COLO829 (cell line): ENCODE data around the gene TGM5.
"Not testable (repeated sequence)": the region's sequence is repeated elsewhere in the genome, so short reads cannot be mapped to it uniquely, and the experiment has no call there.

Source experiments
- DNase-seq: peaks from one replicate; pipeline ENCODE4 v3.0.0; 2012; ENCODE audit warnings: low spot score

TGM5 gene

DNA sequence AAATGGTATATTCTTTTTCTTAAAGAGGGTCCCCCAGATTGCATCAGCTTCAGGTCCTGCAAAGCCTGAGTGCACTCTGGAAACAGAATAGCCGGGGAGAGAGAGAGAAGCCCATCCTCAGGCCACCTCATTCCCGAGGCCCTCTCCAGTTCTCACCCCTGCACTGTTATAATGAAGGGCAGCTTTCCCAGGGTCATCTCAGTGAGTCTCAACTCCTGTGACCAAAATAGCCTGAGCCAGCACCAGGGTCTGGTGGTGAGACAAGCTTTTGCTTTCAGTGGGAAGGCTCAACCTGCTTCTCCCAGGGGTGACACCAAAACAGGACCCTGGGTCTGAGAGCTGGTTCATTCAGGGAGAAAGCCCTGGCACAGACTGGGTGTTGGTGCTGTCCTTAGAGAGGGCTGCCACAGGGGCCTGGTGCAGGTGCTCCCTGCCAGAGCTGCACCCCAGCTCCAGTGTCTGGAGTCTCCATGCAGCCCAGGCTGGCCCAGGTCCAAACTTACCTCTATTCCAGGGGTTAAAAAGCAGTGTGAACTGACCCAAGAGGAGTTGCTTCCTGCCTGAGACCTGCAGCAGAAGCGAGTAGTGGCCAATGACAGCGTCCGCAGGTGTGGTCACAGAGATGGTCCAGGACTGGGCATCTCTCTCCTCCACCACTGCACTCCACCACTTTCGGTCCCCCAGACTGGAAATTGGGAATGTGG lies 52.0 kb downstream of the TGM5 start:
- DNase-seq = no peak

DNA sequence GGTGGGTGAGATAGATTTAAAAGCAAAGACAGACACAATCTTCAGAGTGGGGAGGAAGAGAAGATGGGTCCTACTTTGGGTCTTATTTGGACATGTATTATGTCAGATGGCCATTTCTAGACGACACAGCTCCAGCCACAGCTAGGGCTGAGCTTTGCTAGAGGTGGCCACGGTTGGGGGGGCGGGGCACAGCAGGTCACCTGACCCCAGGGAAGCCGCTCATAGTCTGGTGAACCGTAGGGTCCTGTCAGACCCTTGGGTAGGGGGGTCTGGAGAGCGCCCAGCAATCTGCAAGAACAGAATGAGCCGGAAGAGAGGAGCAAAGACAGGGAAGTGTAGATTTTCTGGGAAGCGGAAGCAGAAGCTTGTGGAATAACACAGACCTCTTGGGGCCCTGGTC lies 52.6 kb downstream of the TGM5 start:
- DNase-seq = no peak

DNA sequence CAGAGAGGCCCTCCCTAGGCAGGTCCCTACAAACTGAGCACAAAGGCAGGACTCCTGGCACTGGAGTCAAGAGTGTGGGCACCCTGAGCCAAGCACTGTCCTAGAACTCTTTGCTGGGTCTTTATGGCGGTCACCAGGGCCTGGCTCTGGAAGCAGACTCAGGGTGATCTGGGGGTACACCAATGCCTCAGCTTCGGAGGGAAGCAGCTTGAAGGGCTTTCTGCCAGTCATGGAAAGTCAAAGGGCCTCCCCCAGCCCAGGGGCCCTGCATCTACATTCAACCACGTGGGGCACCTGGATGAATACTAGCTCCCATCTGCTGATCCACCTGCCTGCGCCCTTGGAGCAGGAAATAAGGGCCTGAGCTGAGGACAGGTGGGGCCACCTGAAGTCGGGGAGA lies 53.3 kb downstream of the TGM5 start:
- no peak for DNase-seq

DNA sequence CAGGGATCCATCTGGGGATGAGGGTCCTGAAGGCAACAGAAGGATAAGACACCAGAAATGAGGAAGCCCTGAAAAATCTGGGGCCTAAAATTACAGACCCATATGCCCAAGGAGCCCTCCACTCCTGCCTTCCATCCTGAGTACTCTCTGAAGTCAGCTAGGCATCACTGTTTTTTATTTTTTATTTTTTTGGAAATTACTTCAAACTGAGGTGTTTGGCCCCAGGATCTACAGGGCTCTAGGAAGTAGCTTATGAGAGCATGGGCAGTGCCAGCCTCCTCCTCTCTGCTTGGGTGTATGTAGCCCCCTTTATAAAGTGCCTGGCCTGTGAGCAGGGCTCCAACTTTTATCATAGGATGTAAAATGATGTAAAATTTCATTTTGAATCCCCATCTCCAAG lies 53.8 kb downstream of the TGM5 start:
- no peak for DNase-seq

DNA sequence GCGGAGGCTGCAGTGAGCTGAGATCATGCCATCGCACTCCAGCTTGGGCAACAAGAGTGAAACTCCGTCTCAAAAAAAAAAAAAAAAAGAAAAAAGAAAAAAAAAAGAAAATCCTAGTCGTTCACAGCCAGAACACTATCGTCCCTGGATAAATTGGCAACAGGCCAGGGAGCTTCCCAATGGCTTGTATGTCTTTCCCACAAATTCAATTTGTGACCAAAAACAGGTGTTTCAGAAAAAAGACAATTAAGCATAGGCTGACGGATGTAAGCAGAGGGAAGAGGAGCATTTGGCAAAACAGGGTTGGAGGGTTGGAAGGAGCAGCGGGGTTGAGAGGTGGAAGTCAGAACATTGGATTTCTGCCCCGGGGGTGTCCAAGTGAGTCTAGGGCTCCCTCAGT lies 54.4 kb downstream of the TGM5 start:
- DNase-seq = no peak

DNA sequence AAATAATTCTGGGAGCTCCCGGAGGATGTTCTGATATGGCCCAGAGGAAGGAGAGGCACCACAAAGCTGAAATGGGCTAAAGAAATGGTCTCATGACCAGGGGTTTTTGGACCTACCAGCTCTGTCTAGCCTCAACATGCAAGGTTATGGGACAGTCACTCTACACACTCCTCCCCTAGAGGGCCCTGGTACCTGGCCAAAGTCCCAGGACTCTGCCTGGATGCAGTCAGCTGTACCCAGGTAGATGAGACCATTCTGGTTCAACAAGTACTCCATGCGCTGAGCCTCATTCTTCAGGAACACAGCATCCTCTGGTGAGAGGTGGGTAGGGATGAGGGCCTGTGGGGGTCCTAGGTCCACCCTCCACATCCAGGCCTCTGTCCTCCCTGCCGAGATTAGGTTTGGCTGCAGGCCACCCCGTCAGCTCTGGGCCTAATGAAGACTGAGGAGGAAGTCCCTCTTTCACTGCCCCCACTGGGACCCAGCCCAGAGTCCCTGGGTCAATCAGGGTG lies 55.4 kb downstream of the TGM5 start:
- no peak for DNase-seq

DNA sequence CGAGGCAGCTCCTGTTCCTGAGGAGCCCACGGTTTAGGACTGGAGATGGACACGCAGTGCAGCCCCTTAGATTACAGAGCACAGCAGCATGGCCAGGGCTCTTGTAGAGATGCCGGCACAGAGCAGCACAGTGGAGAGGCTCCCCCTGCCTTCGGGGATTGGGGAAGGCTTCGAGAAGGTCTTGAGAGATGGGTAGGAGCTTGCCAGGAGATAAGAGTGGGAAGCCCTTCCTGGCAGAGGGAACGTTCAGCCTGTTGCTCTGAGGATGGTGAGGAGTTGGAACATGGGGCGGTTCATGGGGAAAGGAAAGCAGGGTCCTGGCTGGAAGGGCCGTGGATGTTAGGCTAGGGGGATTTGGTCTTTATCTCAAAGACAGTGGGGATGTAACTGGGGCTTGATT lies 55.9 kb downstream of the TGM5 start:
- DNase-seq = no peak

DNA sequence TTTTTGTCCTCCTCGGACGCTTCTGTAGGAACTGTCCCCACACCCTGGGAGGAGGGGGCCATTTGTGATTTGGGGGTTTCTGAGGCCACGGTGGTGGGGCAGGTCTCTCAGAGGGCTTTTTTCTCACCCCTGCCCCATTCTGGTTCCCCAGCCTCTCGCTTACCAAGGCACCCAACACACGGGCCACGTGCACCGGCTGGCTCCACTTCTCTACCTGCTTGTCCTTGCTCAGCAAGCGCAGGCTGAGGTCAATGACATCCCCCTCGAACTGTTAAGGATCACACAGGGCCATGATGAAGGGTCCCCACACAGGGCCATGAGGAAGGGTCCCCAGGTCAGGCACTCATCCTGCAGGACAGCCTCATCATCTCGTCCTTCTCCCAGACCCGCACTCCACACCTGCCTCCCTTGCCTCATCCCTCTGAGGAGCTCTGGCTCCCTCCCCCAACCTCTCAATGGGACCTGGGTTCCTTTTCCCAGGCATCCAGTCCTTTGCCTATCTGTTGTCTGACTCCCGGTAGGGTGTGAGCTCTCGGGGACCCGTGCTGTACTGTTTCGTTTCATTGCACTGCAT lies 56.5 kb downstream of the TGM5 start:
- no peak for DNase-seq

DNA sequence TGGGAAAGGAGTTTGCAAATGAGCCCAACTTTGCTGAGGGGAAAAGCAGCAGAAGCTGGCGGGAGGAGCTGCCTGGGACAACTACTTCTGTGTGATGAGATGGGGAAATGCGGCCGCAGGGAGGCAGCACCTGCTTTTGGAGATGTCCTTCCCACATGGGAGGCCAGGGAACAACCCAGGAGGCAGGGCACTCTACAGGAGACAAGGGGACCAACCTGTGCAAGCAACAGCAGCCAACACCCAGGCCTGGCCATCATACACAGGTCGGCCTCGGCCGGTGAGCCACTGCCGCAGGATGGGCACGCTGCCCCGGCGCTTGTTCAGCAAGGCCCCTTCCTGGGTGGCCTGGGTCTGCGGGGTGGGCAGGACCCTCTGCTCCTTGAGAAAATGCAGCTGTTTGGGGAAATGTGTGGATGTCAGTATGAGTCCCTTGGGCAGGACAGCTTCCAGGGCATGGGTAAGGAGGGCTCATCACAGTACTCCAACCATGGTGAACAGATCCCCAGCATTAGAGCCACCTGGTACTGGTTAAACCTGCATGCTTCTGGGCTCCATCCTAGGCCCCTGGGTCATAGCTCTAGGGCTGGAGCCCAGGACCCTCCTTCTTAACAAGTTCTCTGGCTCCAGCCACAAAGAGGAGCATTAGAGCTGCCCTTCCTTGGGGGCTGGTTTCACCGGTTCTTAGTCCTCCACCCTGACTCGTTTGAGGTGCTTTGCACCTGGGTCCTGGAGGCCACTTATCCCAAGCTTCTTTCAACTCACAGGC lies 57.5 kb downstream of the TGM5 start:
- DNase-seq = no peak

DNA sequence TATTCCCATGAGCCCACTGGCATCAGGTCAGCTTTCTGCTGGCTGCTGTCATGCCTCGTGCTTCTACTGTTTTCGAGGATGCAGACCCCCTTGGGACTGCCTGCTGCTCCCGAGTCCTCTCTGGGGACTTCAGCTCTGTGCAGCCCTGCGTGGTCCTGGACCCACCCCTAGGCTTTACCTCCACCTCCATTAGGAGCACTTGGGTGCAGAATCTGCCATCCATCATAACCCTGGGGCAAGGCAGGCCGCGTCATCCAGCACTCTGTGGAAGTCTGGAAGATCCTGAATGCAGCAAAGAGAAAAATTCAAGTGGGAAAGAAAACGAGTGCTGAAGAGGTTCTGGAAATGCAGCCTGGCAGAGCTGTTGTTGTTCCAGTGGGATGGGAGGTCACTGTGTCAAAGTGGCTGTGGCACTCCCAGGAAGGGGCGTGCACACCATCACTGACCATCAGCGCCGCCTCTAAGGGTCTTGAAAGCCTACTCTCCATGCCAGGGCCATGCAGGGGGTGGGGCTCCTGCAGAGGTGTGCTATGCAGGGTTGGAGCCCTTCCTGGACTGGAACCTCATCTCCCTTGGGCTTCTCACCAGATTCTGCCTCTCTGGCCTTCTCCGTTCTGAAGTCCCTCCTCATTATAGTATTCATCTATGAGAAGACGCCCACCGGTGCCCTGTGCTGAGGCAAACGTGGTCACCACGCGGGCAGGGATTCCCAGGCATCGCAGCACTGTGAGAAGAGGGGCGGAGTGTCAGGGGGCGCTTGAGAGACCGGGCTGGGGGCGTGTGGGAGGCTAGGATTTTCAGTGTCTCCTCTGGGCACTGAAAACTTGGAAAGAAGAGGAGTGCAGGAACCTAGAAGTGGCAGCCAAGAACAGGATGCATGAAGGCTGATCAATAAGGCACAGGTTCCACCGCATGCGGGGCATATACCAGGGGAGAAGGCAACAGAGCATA lies 58.4 kb downstream of the TGM5 start:
- no peak for DNase-seq

DNA sequence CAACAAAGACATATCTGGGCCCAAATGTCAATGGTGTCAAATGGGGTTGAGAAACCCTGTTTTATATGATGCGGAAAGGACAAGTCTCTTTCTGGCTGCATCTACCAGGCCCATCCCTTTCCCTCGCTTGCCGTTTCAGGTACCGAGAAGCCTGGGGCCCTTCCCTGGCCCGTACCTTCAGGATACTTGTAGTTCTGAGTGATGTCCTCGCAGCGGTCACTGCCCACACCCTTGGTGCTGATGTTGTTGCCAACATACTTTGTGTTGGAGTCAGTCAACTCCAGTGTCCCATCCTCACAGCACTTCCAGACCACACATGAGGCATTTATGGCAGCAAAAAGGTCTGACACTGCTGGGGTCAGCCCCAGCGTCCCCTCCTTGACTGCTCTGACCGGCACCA lies 59.7 kb downstream of the TGM5 start:
- no peak for DNase-seq

DNA sequence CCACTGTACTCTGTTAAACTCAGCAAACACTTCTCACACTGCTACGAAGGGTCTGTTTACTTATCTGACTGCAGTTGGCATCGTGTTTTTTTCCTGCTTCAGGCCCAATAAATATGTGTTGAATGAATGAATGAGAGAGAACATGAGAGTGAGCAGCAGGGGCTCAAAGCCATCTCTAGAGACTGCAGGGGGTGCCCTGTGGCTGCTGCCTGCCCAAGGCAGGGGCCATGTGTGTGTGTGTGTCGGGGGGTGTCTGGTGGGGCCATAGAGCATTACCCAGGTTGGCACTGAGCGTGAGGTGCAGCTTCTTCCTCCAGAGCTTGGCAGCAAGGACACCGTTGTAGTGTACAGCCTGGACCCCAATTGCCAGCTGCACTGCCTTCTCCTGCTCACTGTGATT lies 60.7 kb downstream of the TGM5 start:
- no peak for DNase-seq

DNA sequence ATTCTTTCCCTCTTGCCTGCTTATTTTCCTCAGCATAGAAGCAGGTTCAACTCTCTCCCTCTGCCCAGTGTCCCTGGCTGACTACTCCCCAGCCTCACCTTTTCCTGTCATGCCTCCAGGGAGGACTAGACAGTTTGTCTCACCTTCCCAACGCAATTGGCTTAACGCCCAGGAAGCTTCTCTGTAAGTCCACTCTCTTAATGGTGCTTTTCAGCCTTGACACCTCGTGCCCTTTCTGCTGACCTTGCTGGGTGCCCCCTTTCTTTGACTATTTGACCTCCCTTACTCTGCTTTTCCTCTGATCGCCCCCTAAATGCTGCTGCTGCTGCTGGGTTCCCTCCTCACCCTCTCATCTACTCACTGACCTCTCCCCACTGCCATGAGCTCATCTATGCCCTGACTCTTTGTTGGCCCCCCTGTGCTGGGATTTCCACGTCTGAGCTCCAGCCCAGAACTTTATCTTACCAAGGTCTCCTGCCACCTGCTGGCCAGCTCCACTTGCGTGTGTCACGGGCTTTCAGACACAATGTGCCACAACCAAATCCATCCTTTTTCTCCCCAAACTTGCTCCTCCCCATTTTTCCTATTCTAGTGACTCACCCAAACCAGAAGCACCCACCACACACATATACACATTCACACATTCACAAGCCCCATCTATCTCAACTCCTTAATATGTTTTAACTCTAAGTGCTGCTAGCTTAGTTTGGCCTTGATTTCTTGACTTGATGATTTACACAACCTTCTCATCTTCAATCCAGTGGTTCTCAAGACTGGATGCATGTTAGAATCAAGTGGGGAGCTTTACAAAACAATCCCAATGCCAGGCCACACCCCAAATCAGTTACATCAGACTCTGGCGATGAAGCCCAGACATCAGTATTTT lies 62.5 kb downstream of the TGM5 start:
- DNase-seq = peak; percentile 48

DNA sequence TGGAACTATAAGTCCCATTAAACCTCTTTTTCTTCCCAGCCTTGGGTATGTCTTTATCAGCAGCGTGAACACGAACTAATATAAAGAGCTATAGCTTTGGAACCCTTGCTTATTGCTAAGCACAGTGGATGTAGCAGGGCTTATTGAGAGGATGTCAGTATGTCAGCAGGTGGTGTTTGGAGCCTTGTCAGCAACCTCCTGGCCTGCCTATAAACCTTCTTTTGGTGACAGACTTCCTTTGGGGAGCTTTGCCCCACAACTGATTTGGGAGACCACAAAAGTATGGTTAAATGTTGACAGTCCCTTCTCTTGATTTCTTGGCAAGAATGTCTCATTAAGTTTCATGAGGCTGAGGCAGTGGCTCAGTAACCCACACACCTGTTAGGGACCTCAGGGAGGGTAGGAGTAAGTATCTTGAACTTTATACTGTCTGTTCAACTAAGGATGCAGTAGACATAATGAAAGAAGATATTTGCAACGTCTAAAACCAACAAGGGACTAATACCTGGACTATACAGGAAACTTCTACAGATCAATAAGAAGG lies 66.7 kb downstream of the TGM5 start:
- no peak for DNase-seq

DNA sequence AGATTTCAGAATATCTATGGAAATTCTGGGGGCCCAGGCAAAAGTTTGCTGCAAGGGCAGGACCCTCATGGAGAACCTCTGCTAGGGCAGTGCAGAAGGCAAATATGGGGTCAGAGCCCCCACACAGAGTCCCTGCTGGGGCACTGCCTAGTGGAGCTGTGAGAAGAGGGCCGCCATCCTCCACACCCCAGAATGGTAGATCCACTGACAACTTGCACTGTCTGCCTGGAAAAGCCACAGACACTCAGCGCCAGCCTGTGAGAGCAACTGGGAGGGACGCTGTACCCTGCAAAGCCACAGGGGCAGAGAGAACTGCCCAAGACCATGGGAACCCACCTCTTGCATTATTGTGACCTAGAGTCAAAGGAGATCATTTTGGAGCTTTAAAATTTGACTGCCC lies 67.7 kb downstream of the TGM5 start:
- no peak for DNase-seq

DNA sequence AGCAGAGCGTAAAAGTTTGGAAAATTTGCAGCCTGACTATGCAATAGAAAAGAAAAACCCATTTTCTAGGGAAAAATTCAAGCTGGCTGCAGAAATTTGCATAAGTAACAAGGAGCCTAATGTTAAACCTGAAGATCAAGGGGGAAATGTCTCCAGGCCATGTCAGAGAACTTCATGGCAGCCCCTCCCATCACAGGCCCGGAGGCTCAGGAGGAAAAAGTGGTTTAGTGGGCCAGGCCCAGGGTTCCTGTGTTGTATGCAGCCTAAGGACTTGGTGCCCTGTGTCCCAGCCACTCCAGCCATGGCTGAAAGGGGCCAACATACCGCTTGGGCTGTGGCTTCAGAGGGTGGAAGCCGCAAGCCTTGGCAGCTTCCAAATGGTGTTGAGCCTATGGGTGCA lies 68.2 kb downstream of the TGM5 start:
- not testable (repeated sequence) for DNase-seq

DNA sequence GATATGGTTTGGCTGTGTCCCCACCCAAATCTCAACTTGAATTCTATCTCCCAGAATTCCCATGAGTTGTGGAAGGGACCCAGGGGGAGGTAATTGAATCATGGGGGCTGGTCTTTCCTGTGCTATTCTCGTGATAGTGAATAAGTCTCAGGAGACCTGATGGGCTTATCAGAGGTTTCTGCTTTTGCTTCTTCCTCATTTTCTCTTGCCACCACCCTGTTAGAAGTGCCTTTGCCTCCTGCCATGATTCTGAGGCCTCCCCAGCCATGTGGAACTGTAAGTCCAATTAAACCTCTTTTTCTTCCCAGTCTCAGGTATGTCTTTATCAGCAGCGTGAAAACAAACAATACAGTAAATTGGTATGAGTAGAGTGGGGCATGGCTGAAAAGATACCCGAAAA lies 69.0 kb downstream of the TGM5 start:
- not testable (repeated sequence) for DNase-seq

DNA sequence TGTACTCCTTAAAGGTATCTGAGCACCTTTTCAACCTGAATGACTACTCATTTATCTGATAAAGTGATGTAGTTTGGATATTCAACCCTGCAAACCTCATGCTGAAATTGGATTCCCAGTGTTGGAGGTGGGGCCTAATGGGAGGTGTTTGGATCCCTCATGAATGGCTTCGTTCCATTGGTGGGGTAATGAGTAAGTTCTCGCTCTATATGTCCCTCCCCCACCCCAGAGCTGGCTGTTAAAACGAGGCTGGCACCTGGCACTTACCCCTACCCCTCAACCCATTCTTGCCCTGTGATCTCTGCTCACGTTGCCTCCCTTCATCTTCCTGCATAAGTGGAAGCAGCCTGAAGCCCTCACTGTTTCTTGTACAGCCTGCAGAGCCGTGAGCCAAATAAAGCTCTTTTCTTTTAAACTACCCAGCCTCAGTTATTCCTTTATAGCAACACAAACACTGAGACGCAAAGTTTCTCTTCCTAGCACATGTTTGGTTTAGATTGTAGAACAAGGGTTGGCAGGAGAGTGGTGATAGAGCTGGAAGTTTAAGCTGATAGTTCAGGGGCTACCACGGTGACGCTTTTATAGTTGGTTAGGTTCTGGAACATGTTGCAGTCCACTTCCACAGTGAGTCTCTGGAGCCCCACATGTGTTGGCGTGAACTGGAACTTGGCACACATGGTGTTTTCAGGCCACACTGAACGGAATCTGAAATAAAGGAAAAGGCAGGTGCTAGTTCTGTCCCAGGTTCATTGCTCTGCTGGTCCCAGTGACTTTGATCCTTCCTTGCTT lies 69.8 kb downstream of the TGM5 start:
- no peak for DNase-seq

DNA sequence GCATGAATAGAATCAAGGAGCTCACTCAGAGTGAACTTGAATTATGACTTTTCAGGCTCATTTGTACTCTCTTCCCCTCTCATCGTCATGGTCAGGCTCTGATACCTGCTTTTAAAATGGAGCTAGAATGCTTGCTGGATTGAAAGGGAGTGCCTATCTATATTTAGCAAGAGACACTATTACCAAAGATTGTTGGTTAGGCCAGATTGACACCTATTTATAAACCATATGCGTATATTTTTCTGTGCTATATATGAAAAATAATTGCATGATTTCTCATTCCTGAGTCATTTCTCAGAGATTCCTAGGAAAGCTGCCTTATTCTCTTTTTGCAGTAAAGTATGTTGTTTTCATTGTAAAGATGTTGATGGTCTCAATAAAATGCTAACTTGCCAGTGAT lies 71.9 kb downstream of the TGM5 start:
- no peak for DNase-seq

DNA sequence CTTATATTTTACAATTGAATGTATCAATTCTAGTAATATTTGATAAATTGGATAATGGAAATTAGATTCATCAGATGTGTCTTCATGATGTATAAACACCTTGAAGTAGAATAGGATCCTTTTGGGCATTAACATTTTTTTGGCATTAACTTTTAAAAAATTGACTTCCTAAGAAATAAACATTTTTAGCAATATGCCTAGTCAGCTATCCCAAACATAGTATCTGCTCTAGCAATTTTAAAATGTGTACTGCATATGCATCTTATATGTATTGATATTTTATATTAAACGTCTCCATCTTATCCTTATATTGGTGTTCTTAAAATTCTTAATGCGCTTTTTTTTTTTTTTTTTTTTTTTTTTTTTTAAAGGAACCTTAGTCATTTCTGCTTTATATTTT lies 73.0 kb downstream of the TGM5 start:
- DNase-seq = no peak
